GM12878 (cell line): Measurements from ENCODE around the gene HYCC2.

Experiments used
- BHLHE40 ChIP-seq, 2 experiments: fragments of 450-650 bp in 1 of 2; IDR thresholded peaks; 2 replicates each; pipeline ENCODE4 v1.6.1; 2011 to 2017; ENCODE audit warnings: low read depth in 2 of 2, borderline replicate concordance in 1 of 2, improper control_type of control experiment in 1 of 2, low read length in 1 of 2, mild to moderate bottlenecking in 1 of 2
- DPF2 ChIP-seq: fragments of 450-650 bp; IDR thresholded peaks from 2 replicates; pipeline ENCODE4 v1.6.1; 2017; ENCODE audit warnings: mild to moderate bottlenecking
- EGR1 ChIP-seq, 2 experiments: IDR thresholded peaks; 1 replicate in 1 of 2; 2 replicates in 1 of 2; pipeline ENCODE4 v1.6.1; 2011 to 2012; ENCODE audit warnings: low read depth in 2 of 2, low read length in 2 of 2, borderline replicate concordance in 1 of 2, mild to moderate bottlenecking in 1 of 2, moderate library complexity in 1 of 2
- EZH2 ChIP-seq: IDR thresholded peaks from 2 replicates; pipeline ENCODE4 v1.6.1; 2012; ENCODE audit warnings: low read depth, mild to moderate bottlenecking, control low read depth, inconsistent platforms, low read length, borderline replicate concordance; ENCODE audit not compliant: control insufficient read depth
- JUNB ChIP-seq: IDR thresholded peaks from 2 replicates; pipeline ENCODE4 v1.6.1; 2016; ENCODE audit warnings: antibody characterized with exemption, mild to moderate bottlenecking
- MTA3 ChIP-seq: IDR thresholded peaks from 2 replicates; pipeline ENCODE4 v1.6.1; 2012; ENCODE audit warnings: low read length, inconsistent platforms, borderline replicate concordance
- POLR2AphosphoS5 ChIP-seq: IDR thresholded peaks from 2 replicates; pipeline ENCODE4 v1.6.1; 2011; ENCODE audit warnings: mild to moderate bottlenecking, low read length, inconsistent platforms
- RAD21 ChIP-seq: IDR thresholded peaks from 2 replicates; pipeline ENCODE4 v1.6.1; 2011; ENCODE audit warnings: mild to moderate bottlenecking, low read depth, low read length, moderate library complexity; ENCODE audit not compliant: insufficient read depth
- RUNX3 ChIP-seq: IDR thresholded peaks from 2 replicates; pipeline ENCODE4 v1.6.1; 2012; ENCODE audit warnings: low read length, inconsistent platforms
- TF ChIP-seq, protein P1 (sequence below): fragments of 450-650 bp; IDR thresholded peaks from 2 replicates; pipeline ENCODE4 v1.6.1; 2018; ENCODE audit warnings: borderline replicate concordance, mild to moderate bottlenecking; ENCODE audit not compliant: partially characterized antibody
- TF ChIP-seq, protein P2 (sequence below), 3 experiments: IDR thresholded peaks in 2 of 3; conservative IDR thresholded peaks in 1 of 3; 2 replicates each; pipeline ENCODE4 v1.5.1; 2011; ENCODE audit warnings: low read depth in 3 of 3, low read length in 3 of 3, mild to moderate bottlenecking in 3 of 3, control low read depth in 2 of 3, moderate library complexity in 2 of 3, inconsistent platforms in 1 of 3, mixed read lengths in 1 of 3; ENCODE audit not compliant: control insufficient read depth in 2 of 3, insufficient read depth in 1 of 3; ENCODE audit errors: extremely low read depth in 1 of 3
- TF ChIP-seq, protein P3 (sequence below): fragments of 450-650 bp; IDR thresholded peaks from 2 replicates; pipeline ENCODE4 v1.6.1; 2017; ENCODE audit warnings: mild to moderate bottlenecking, moderate library complexity

DNA sequence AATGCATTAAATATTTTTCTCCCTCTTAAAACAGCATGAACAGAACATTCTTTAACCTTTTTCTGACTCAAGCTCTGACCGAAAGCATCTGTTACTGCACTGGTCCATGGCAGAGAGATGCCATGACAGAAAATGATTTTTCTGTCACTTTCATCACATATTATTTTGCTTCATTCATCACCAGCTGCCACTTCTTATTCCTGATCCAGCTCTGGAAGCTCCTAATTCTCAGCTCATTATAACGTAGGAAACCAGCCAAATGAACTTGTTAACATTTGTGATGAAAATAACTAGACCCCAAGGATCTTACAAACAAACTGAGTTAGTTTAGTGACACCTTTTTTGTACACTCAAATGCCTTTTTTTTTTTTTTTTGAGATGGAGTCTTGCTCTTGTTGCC, 36.9 kb upstream of the HYCC2 start:
- TF ChIP-seq, protein P1, sequence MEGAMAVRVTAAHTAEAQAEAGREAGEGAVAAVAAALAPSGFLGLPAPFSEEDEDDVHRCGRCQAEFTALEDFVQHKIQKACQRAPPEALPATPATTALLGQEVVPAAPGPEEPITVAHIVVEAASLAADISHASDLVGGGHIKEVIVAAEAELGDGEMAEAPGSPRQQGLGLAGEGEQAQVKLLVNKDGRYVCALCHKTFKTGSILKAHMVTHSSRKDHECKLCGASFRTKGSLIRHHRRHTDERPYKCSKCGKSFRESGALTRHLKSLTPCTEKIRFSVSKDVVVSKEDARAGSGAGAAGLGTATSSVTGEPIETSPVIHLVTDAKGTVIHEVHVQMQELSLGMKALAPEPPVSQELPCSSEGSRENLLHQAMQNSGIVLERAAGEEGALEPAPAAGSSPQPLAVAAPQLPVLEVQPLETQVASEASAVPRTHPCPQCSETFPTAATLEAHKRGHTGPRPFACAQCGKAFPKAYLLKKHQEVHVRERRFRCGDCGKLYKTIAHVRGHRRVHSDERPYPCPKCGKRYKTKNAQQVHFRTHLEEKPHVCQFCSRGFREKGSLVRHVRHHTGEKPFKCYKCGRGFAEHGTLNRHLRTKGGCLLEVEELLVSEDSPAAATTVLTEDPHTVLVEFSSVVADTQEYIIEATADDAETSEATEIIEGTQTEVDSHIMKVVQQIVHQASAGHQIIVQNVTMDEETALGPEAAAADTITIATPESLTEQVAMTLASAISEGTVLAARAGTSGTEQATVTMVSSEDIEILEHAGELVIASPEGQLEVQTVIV = no peak
- TF ChIP-seq, protein P2, sequence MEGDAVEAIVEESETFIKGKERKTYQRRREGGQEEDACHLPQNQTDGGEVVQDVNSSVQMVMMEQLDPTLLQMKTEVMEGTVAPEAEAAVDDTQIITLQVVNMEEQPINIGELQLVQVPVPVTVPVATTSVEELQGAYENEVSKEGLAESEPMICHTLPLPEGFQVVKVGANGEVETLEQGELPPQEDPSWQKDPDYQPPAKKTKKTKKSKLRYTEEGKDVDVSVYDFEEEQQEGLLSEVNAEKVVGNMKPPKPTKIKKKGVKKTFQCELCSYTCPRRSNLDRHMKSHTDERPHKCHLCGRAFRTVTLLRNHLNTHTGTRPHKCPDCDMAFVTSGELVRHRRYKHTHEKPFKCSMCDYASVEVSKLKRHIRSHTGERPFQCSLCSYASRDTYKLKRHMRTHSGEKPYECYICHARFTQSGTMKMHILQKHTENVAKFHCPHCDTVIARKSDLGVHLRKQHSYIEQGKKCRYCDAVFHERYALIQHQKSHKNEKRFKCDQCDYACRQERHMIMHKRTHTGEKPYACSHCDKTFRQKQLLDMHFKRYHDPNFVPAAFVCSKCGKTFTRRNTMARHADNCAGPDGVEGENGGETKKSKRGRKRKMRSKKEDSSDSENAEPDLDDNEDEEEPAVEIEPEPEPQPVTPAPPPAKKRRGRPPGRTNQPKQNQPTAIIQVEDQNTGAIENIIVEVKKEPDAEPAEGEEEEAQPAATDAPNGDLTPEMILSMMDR (IDR thresholded peaks at IDR 0.05 in 2 of 3, conservative IDR thresholded peaks at IDR 0.05 in 1 of 3; ENCODE audit: control insufficient read depth in 2 of 3, extremely low read depth in 1 of 3, insufficient read depth in 1 of 3, low read depth in 3 of 3, low read length in 3 of 3) = no peak
- TF ChIP-seq BHLHE40 (IDR thresholded peaks at IDR 0.05; ENCODE audit: borderline replicate concordance in 1 of 2, low read depth in 2 of 2, low read length in 1 of 2) (no peak), EGR1 (IDR thresholded peaks at IDR 0.05; ENCODE audit: borderline replicate concordance in 1 of 2, low read depth in 2 of 2, low read length in 2 of 2) (no peak), MTA3 (no peak), JUNB (no peak), POLR2AphosphoS5 (no peak), RUNX3 (no peak), EZH2 (no peak), DPF2 (no peak), RAD21 (no peak)
- TF ChIP-seq, protein P3, sequence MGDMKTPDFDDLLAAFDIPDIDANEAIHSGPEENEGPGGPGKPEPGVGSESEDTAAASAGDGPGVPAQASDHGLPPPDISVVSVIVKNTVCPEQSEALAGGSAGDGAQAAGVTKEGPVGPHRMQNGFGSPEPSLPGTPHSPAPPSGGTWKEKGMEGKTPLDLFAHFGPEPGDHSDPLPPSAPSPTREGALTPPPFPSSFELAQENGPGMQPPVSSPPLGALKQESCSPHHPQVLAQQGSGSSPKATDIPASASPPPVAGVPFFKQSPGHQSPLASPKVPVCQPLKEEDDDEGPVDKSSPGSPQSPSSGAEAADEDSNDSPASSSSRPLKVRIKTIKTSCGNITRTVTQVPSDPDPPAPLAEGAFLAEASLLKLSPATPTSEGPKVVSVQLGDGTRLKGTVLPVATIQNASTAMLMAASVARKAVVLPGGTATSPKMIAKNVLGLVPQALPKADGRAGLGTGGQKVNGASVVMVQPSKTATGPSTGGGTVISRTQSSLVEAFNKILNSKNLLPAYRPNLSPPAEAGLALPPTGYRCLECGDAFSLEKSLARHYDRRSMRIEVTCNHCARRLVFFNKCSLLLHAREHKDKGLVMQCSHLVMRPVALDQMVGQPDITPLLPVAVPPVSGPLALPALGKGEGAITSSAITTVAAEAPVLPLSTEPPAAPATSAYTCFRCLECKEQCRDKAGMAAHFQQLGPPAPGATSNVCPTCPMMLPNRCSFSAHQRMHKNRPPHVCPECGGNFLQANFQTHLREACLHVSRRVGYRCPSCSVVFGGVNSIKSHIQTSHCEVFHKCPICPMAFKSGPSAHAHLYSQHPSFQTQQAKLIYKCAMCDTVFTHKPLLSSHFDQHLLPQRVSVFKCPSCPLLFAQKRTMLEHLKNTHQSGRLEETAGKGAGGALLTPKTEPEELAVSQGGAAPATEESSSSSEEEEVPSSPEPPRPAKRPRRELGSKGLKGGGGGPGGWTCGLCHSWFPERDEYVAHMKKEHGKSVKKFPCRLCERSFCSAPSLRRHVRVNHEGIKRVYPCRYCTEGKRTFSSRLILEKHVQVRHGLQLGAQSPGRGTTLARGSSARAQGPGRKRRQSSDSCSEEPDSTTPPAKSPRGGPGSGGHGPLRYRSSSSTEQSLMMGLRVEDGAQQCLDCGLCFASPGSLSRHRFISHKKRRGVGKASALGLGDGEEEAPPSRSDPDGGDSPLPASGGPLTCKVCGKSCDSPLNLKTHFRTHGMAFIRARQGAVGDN = no peak
